Fibroblast of lung (primary cell): ENCODE data around the gene CRTAC1. TPM values are rescaled to one million over a fixed set of nuclear protein-coding genes. Genes with fewer than 3 reads are reported as not detected.

ENCODE experiments used
- DNase-seq, 2 donors: peaks; one replicate each; pipeline versions ENCODE4 v3.0.0 to v3.0.0-alpha.2; 2010; ENCODE audit warnings: low read depth in 2 of 2
- H2AFZ ChIP-seq: 2 replicates; pipeline ENCODE4 v1.5.1; 2012; ENCODE audit warnings: low read length, control low read depth, inconsistent platforms
- H3K27ac ChIP-seq: 2 replicates; pipeline ENCODE4 v1.5.1; 2011; ENCODE audit warnings: low read length, control low read depth; ENCODE audit not compliant: insufficient read depth
- H3K27me3 ChIP-seq: 2 replicates; pipeline ENCODE4 v1.5.1; 2011; ENCODE audit warnings: mild to moderate bottlenecking, low read length; ENCODE audit not compliant: control insufficient read depth, insufficient read depth
- H3K36me3 ChIP-seq: 2 replicates; pipeline ENCODE4 v1.5.1; 2011; ENCODE audit warnings: low read length; ENCODE audit not compliant: control insufficient read depth, insufficient read depth
- H3K4me1 ChIP-seq: 2 replicates; pipeline ENCODE4 v1.5.1; 2011; ENCODE audit warnings: low read length; ENCODE audit not compliant: control insufficient read depth, insufficient read depth; ENCODE audit errors: extremely low read depth
- H3K4me2 ChIP-seq: 2 replicates; pipeline ENCODE4 v1.5.1; 2011; ENCODE audit warnings: low read length, control low read depth; ENCODE audit not compliant: insufficient read depth; ENCODE audit errors: extremely low read depth
- H3K4me3 ChIP-seq, 4 experiments: fragments of 200-600 bp in 1 of 4; sonication (generic) in 1 of 4; replicated peaks in 1 of 4; 2 replicates each; pipeline ENCODE4 v1.5.1; 2011 to 2016; ENCODE audit warnings: low read length in 4 of 4, low read depth in 3 of 4, mild to moderate bottlenecking in 3 of 4, control low read depth in 2 of 4, inconsistent platforms in 1 of 4, mixed read lengths in 1 of 4; ENCODE audit not compliant: insufficient read depth in 1 of 4; ENCODE audit errors: control extremely low read depth in 1 of 4
- H3K79me2 ChIP-seq: 2 replicates; pipeline ENCODE4 v1.5.1; 2012; ENCODE audit warnings: mild to moderate bottlenecking, low read length, inconsistent platforms; ENCODE audit not compliant: control insufficient read depth, insufficient read depth
- H3K9ac ChIP-seq: 2 replicates; pipeline ENCODE4 v1.5.1; 2011; ENCODE audit warnings: mild to moderate bottlenecking, low read length, control low read depth; ENCODE audit not compliant: insufficient read depth
- H3K9me3 ChIP-seq: 2 replicates; pipeline ENCODE4 v1.5.1; 2012; ENCODE audit warnings: low read depth, low read length; ENCODE audit not compliant: control insufficient read depth, insufficient read depth
- H4K20me1 ChIP-seq: 2 replicates; pipeline ENCODE4 v1.5.1; 2011; ENCODE audit warnings: low read length; ENCODE audit not compliant: control insufficient read depth, insufficient read depth; ENCODE audit errors: extremely low read depth
- CTCF ChIP-seq, 2 donors: IDR thresholded peaks in 1 of 2; conservative IDR thresholded peaks in 1 of 2; 1 replicate in 1 of 2; 2 replicates in 1 of 2; pipeline ENCODE4 v1.5.1; 2011 to 2012; ENCODE audit warnings: low read length in 2 of 2, control low read depth in 1 of 2, inconsistent platforms in 1 of 2, low read depth in 1 of 2, mild to moderate bottlenecking in 1 of 2
- EZH2 ChIP-seq: IDR thresholded peaks from 2 replicates; pipeline ENCODE4 v1.5.1; 2012; ENCODE audit warnings: low read length, control low read depth, mild to moderate bottlenecking; ENCODE audit errors: missing control alignments
- polyA plus RNA-seq, 2 donors: library from polyadenylated mRNA; depleted of rRNA in 1 of 2; stranded (reverse) in 1 of 2; unstranded in 1 of 2; fragments of >200 nt; gene quantifications; 2 replicates each; pipeline ENCODE4 v1.2.1, GENCODE V29; 2011 to 2012; ENCODE audit warnings: missing spikeins in 1 of 2
- total RNA-seq: library from RNA; depleted of rRNA; stranded (reverse); fragments of >200 nt; gene quantifications from 2 replicates; pipeline ENCODE4 v1.2.1, GENCODE V29; 2014

Gene CRTAC1
- total and polyA plus RNA-seq, 2 donors (not counting 1 experiment from before 2014, with no cell fraction given) = not detected

GRCh38 chr10:98039690-98040381 is 9.4 kb upstream of the CRTAC1 start:
- Histone ChIP-seq H3K36me3 (no peaks in the 10 kb centered on the region), H3K79me2 (no peaks in the 10 kb centered on the region), H2AFZ (no peak overlapping the region), H3K9ac (no peak overlapping the region), H3K9me3 (no peaks in the 10 kb centered on the region), H3K27ac (no peak overlapping the region), H3K27me3 (peaks cover 8% of the 10 kb centered on the region), H3K4me3 (no peak overlapping the region), H3K4me2 (no peak overlapping the region), H4K20me1 (no peaks in the 10 kb centered on the region), H3K4me1 (no peaks in the 10 kb centered on the region)
- TF ChIP-seq EZH2 (no peak), CTCF (conservative IDR thresholded peaks at IDR 0.05 in 1 of 2, IDR thresholded peaks at IDR 0.05 in 1 of 2; ENCODE audit: low read depth in 1 of 2, low read length in 2 of 2) (no peak)
- DNase-seq = no peak

- no peak for TF ChIP-seq EZH2
- TF ChIP-seq CTCF (conservative IDR thresholded peaks at IDR 0.05 in 1 of 2, IDR thresholded peaks at IDR 0.05 in 1 of 2; ENCODE audit: low read depth in 1 of 2, low read length in 2 of 2) = no peak
- Histone ChIP-seq H3K9me3 (no peaks in the 10 kb centered on the region), H2AFZ (no peak overlapping the region), H3K4me3 (no peak overlapping the region), H3K4me1 (no peaks in the 10 kb centered on the region), H3K4me2 (no peak overlapping the region), H3K79me2 (no peaks in the 10 kb centered on the region), H3K27me3 (peaks cover 6% of the 10 kb centered on the region), H3K36me3 (no peaks in the 10 kb centered on the region), H3K27ac (no peak overlapping the region), H4K20me1 (no peaks in the 10 kb centered on the region), H3K9ac (no peak overlapping the region)
- DNase-seq = no peak
Observed at GRCh38 chr10:98038288-98038687, 7.9 kb upstream of the CRTAC1 start.

- H3K27ac ChIP-seq = no peak overlapping the region
- H2AFZ ChIP-seq = no peak overlapping the region
- H3K4me3 ChIP-seq = no peak overlapping the region
- H3K4me2 ChIP-seq = no peak overlapping the region
- no peaks in the 10 kb centered on the region for H3K79me2 ChIP-seq
- no peaks in the 10 kb centered on the region for H3K36me3 ChIP-seq
- no peaks in the 10 kb centered on the region for H3K4me1 ChIP-seq
- H3K27me3 ChIP-seq = peaks cover 15% of the 10 kb centered on the region
- no peaks in the 10 kb centered on the region for H3K9me3 ChIP-seq
- H3K9ac ChIP-seq = no peak overlapping the region
- H4K20me1 ChIP-seq = no peaks in the 10 kb centered on the region
- TF ChIP-seq EZH2 (no peak), CTCF (conservative IDR thresholded peaks at IDR 0.05 in 1 of 2, IDR thresholded peaks at IDR 0.05 in 1 of 2; ENCODE audit: low read depth in 1 of 2, low read length in 2 of 2) (no peak)
- DNase-seq = no peak
Observed at GRCh38 chr10:98035599-98035998, 5.2 kb upstream of the CRTAC1 start.
